Panc1 (cell line): ENCODE measurements around the gene NADSYN1. TPM values are rescaled to one million over a fixed set of nuclear protein-coding genes. Genes with fewer than 3 reads are reported as not detected.

Experiments used
- ATAC-seq: fragments of 200-7000 bp; cut with Tn5 transposase; 2 replicates; pipeline ENCODE4 v1.9.1; 2020; ENCODE audit warnings: mild to moderate bottlenecking, moderate library complexity
- BruUV-seq: library from RNA; stranded (reverse); fragments of 400-500 nt; replicated peaks from 2 replicates; lab custom pipeline; 2021; lab: Mats Ljungman, UMichigan
- CTCF ChIA-PET: fragments of 300-600 bp; sonication (Branson Sonifier 250); formaldehyde crosslinking; loops from one replicate; lab custom pipeline; 2022; ENCODE audit warnings: antibody characterized with exemption; lab: Charles Lee
- POLR2A ChIA-PET: fragments of 300-600 bp; sonication (Branson Sonifier 250); formaldehyde crosslinking; loops from one replicate; lab custom pipeline; 2022; ENCODE audit warnings: antibody characterized with exemption; lab: Charles Lee
- DNase-seq: peaks from one replicate; pipeline ENCODE4 v3.0.0-alpha.2; 2010; ENCODE audit warnings: low read depth, low spot score
- H3K27ac ChIP-seq: 2 replicates; pipeline ENCODE4 v1.5.1; 2011; ENCODE audit warnings: mild to moderate bottlenecking, low read length, inconsistent platforms
- H3K27me3 ChIP-seq: fragments of 200-500 bp; sonication (Bioruptor generic); 2 replicates; pipeline ENCODE4 v1.6.0; 2014; ENCODE audit warnings: low read length, inconsistent platforms; ENCODE audit not compliant: control insufficient read depth, insufficient read depth
- H3K36me3 ChIP-seq: fragments of 200-500 bp; sonication (Bioruptor generic); 2 replicates; pipeline ENCODE4 v1.5.1; 2014; ENCODE audit warnings: inconsistent platforms, mild to moderate bottlenecking, low read length, moderate library complexity; ENCODE audit not compliant: control insufficient read depth, insufficient read depth
- H3K4me1 ChIP-seq: 2 replicates; pipeline ENCODE4 v1.5.1; 2011; ENCODE audit warnings: inconsistent platforms, mild to moderate bottlenecking, low read length, moderate library complexity; ENCODE audit not compliant: control insufficient read depth, insufficient read depth
- H3K4me3 ChIP-seq, 2 experiments: 2 replicates each; pipeline ENCODE4 v1.5.1; 2011 to 2012; ENCODE audit warnings: low read depth in 2 of 2, low read length in 2 of 2, mild to moderate bottlenecking in 2 of 2, inconsistent platforms in 1 of 2, moderate library complexity in 1 of 2
- H3K9me3 ChIP-seq: fragments of 200-500 bp; sonication (Bioruptor generic); 2 replicates; pipeline ENCODE4 v1.5.1; 2014; ENCODE audit warnings: low read depth, mild to moderate bottlenecking, inconsistent platforms, low read length, moderate library complexity; ENCODE audit not compliant: control insufficient read depth, insufficient read depth
- POLR2AphosphoS5 ChIP-seq: IDR thresholded peaks from 2 replicates; pipeline ENCODE4 v1.6.1; 2012; ENCODE audit warnings: mild to moderate bottlenecking, low read depth, low read length, moderate library complexity
- REST ChIP-seq, 2 experiments: IDR thresholded peaks; 2 replicates each; pipeline ENCODE4 v1.6.1; 2011 to 2012; ENCODE audit warnings: low read depth in 2 of 2, control low read depth in 1 of 2, low read length in 1 of 2, mild to moderate bottlenecking in 1 of 2, moderate library complexity in 1 of 2; ENCODE audit not compliant: insufficient read depth in 1 of 2
- SIN3A ChIP-seq: IDR thresholded peaks from 2 replicates; pipeline ENCODE4 v1.6.1; 2012; ENCODE audit warnings: low read depth, mild to moderate bottlenecking, low read length, moderate library complexity, borderline replicate concordance; ENCODE audit not compliant: insufficient read depth
- TCF7L2 ChIP-seq: IDR thresholded peaks from 2 replicates; pipeline ENCODE4 v1.6.1; 2011; ENCODE audit warnings: mild to moderate bottlenecking, low read depth, low read length, inconsistent platforms
- in situ Hi-C: cut with HindIII; loops from 2 replicates; pipeline ENCODE4 v1.10.0; 2016; ENCODE audit warnings: low sequenced_read_pairs, low pct_unique_long_range_greater_than_20kb
- intact Hi-C: fragments of 100-400 bp; cut with micrococcal nuclease; formaldehyde crosslinking; loops from one replicate; pipeline ENCODE4 v1.10.0; 2022; ENCODE audit not compliant: unreplicated experiment
- total RNA-seq: library from RNA; stranded (reverse); gene quantifications from one replicate; pipeline ENCODE4 v1.2.1, GENCODE V29; 2021; ENCODE audit not compliant: unreplicated experiment
- TF ChIP-seq, protein P1 (sequence below): fragments of 450-650 bp; IDR thresholded peaks from 2 replicates; pipeline ENCODE4 v1.5.1; 2017; ENCODE audit warnings: mild to moderate bottlenecking

Gene NADSYN1
- total RNA-seq, 1 experiment from 2014 or later: 76.1 TPM

GRCh38 chr11:71423181-71423790, 29.7 kb upstream of the NADSYN1 start:
- ChIA-PET CTCF (no interaction called here), POLR2A (no interaction called here)
- ATAC-seq (no peak), DNase-seq (no peak)
- TF ChIP-seq, protein P1, sequence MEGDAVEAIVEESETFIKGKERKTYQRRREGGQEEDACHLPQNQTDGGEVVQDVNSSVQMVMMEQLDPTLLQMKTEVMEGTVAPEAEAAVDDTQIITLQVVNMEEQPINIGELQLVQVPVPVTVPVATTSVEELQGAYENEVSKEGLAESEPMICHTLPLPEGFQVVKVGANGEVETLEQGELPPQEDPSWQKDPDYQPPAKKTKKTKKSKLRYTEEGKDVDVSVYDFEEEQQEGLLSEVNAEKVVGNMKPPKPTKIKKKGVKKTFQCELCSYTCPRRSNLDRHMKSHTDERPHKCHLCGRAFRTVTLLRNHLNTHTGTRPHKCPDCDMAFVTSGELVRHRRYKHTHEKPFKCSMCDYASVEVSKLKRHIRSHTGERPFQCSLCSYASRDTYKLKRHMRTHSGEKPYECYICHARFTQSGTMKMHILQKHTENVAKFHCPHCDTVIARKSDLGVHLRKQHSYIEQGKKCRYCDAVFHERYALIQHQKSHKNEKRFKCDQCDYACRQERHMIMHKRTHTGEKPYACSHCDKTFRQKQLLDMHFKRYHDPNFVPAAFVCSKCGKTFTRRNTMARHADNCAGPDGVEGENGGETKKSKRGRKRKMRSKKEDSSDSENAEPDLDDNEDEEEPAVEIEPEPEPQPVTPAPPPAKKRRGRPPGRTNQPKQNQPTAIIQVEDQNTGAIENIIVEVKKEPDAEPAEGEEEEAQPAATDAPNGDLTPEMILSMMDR: no peak
- TF ChIP-seq POLR2AphosphoS5 (no peak), SIN3A (no peak), REST (IDR thresholded peaks at IDR 0.05; ENCODE audit: insufficient read depth in 1 of 2, low read depth in 2 of 2, low read length in 1 of 2) (no peak), TCF7L2 (no peak)
- in situ Hi-C loops (no loop called here), intact Hi-C loops (no loop called here)
- BruUV-seq: no TSS peak
- no peaks in the 10 kb centered on the region for H3K9me3 ChIP-seq
- no peak overlapping the region for H3K4me3 ChIP-seq
- H3K36me3 ChIP-seq: no peaks in the 10 kb centered on the region
- H3K27ac ChIP-seq: no peak overlapping the region
- H3K4me1 ChIP-seq: 0 out of 2 replicates have a peak, but pooled peaks cover 4% of the 10 kb centered on the region
- 0 out of 2 replicates have a peak, but pooled peaks cover 2% of the 10 kb centered on the region for H3K27me3 ChIP-seq

- BruUV-seq: no TSS peak
- ChIA-PET CTCF (interaction anchor here (0.7 kb wide), 1 partner anchor 324 kb away, joined by 4 read pairs; no protein-coding TSS in a partner anchor), POLR2A (no interaction called here)
- in situ Hi-C loops (no loop called here), intact Hi-C loops (no loop called here)
- DNase-seq (no peak), ATAC-seq (no peak)
- H3K4me3 ChIP-seq: no peak overlapping the region
- no peaks in the 10 kb centered on the region for H3K36me3 ChIP-seq
- no peak for TF ChIP-seq SIN3A
- no peak for TF ChIP-seq REST (IDR thresholded peaks at IDR 0.05; ENCODE audit: insufficient read depth in 1 of 2, low read depth in 2 of 2, low read length in 1 of 2)
- TF ChIP-seq, protein P1: no peak
- TF ChIP-seq POLR2AphosphoS5: no peak
- no peak for TF ChIP-seq TCF7L2
- H3K27me3 ChIP-seq: 0 out of 2 replicates have a peak, but pooled peaks cover 2% of the 10 kb centered on the region
- H3K4me1 ChIP-seq: 0 out of 2 replicates have a peak, but pooled peaks cover 4% of the 10 kb centered on the region
- H3K9me3 ChIP-seq: no peaks in the 10 kb centered on the region
- H3K27ac ChIP-seq: no peak overlapping the region
These were observed 27.6 kb upstream of the NADSYN1 start for GRCh38 chr11:71425409-71425808.
